GM12878 (cell line): ENCODE data around the gene IRF4. TPM values are rescaled to one million over a fixed set of nuclear protein-coding genes. Genes with fewer than 3 reads are reported as not detected.

ENCODE experiments used
- ATAC-seq: fragments of 200-7000 bp; cut with Tn5 transposase; 3 replicates; pipeline ENCODE4 v1.9.1; 2020; ENCODE audit warnings: mild to moderate bottlenecking, moderate library complexity
- BruUV-seq: library from RNA; stranded (reverse); fragments of 400-500 nt; replicated peaks from 2 replicates; lab custom pipeline; 2021; lab: Mats Ljungman, UMichigan
- CTCF ChIA-PET: fragments of 300-600 bp; sonication (Branson Sonifier 250); formaldehyde crosslinking; extraction: SDS; loops from one replicate; lab custom pipeline; 2021; ENCODE audit warnings: inconsistent platforms; lab: Yijun Ruan, JAX
- POLR2A ChIA-PET: fragments of 350-600 bp; formaldehyde crosslinking; extraction: SDS; loops from one replicate; lab custom pipeline; 2021; ENCODE audit warnings: inconsistent platforms; lab: Charles Lee
- RAD21 ChIA-PET: fragments of 300-600 bp; sonication (Branson Sonifier 250); formaldehyde crosslinking; loops from one replicate; lab custom pipeline; 2023; ENCODE audit warnings: antibody characterized with exemption; ENCODE audit not compliant: unreplicated experiment; lab: Charles Lee
- SMC1A ChIA-PET: fragments of 300-600 bp; sonication (Branson Sonifier 250); formaldehyde crosslinking; loops from one replicate; lab custom pipeline; 2023; ENCODE audit not compliant: unreplicated experiment, uncharacterized antibody; lab: Charles Lee
- DNase-seq: peaks from one replicate; pipeline ENCODE4 v3.0.0-alpha.2; 2011; ENCODE audit warnings: low read depth, low spot score
- FAIRE-seq: peaks from 3 replicates; lab custom pipeline; 2011; peaks lifted over from hg19 to GRCh38; lab: Jason Lieb, UNC
- H2AFZ ChIP-seq: 2 replicates; pipeline ENCODE4 v1.6.0; 2011; ENCODE audit warnings: low read depth, low read length, control low read depth; ENCODE audit not compliant: control insufficient read depth
- H3K27ac ChIP-seq: 2 replicates; pipeline ENCODE4 v1.5.1; 2011; ENCODE audit warnings: control low read depth; ENCODE audit not compliant: control insufficient read depth, insufficient read depth
- H3K27me3 ChIP-seq, 2 experiments: replicated peaks in 1 of 2; 2 replicates each; pipeline versions ENCODE4 v1.6.0 to v1.6.1; 2011; ENCODE audit warnings: low read length in 1 of 2; ENCODE audit not compliant: control insufficient read depth in 2 of 2, insufficient read depth in 2 of 2
- H3K36me3 ChIP-seq, 2 experiments: 2 replicates each; pipeline ENCODE4 v1.5.1; 2011; ENCODE audit warnings: low read length in 1 of 2; ENCODE audit not compliant: control insufficient read depth in 2 of 2, insufficient read depth in 2 of 2
- H3K4me1 ChIP-seq: 2 replicates; pipeline ENCODE4 v1.6.1; 2011; ENCODE audit warnings: mild to moderate bottlenecking, low read length, moderate library complexity, mixed read lengths; ENCODE audit not compliant: control insufficient read depth, insufficient read depth
- H3K4me2 ChIP-seq: 2 replicates; pipeline ENCODE4 v1.6.0; 2011; ENCODE audit warnings: control low read depth; ENCODE audit not compliant: control insufficient read depth, insufficient read depth
- H3K4me3 ChIP-seq: fragments of 200-600 bp; sonication (generic); 2 replicates; pipeline ENCODE4 v1.5.1; 2016
- H3K79me2 ChIP-seq: 2 replicates; pipeline ENCODE4 v1.6.0; 2011; ENCODE audit warnings: low read length; ENCODE audit not compliant: control insufficient read depth, insufficient read depth
- H3K9ac ChIP-seq: 2 replicates; pipeline ENCODE4 v1.8.0; 2011; ENCODE audit warnings: low read length, control low read depth, mixed read lengths; ENCODE audit not compliant: control insufficient read depth, insufficient read depth
- H3K9me3 ChIP-seq: replicated peaks from 3 replicates; pipeline ENCODE4 v1.5.1; 2011; ENCODE audit warnings: mild to moderate bottlenecking, low read length; ENCODE audit not compliant: control insufficient read depth, insufficient read depth
- H4K20me1 ChIP-seq: 2 replicates; pipeline ENCODE4 v1.6.0; 2011; ENCODE audit not compliant: control insufficient read depth, insufficient read depth
- BACH1 ChIP-seq: fragments of 450-650 bp; IDR thresholded peaks from 2 replicates; pipeline ENCODE4 v1.6.1; 2017; ENCODE audit warnings: mild to moderate bottlenecking, borderline replicate concordance
- CUX1 ChIP-seq: IDR thresholded peaks from 2 replicates; pipeline ENCODE4 v1.6.1; 2012; ENCODE audit warnings: improper control_type of control experiment, low read depth, low read length; ENCODE audit not compliant: insufficient replicate concordance
- IRF5 ChIP-seq: fragments of 450-650 bp; IDR thresholded peaks from 2 replicates; pipeline ENCODE4 v1.6.1; 2017; ENCODE audit warnings: borderline replicate concordance
- KDM1A ChIP-seq: fragments of 200-600 bp; sonication (generic); IDR thresholded peaks from 2 replicates; pipeline ENCODE4 v1.6.1; 2016; ENCODE audit warnings: borderline replicate concordance
- NR2C1 ChIP-seq: fragments of 450-650 bp; IDR thresholded peaks from 2 replicates; pipeline ENCODE4 v1.6.1; 2017; ENCODE audit warnings: antibody characterized with exemption, mild to moderate bottlenecking, moderate library complexity
- POU2F2 ChIP-seq: IDR thresholded peaks from 3 replicates; pipeline ENCODE4 v1.6.1; 2011; ENCODE audit warnings: low read depth, mild to moderate bottlenecking, low read length, borderline replicate concordance
- RBBP5 ChIP-seq: fragments of 200-600 bp; sonication (generic); conservative IDR thresholded peaks from 2 replicates; pipeline ENCODE4 v1.6.1; 2016
- RELA ChIP-seq: fragments of 450-650 bp; IDR thresholded peaks from 2 replicates; pipeline ENCODE4 v1.8.0; 2014; ENCODE audit warnings: borderline replicate concordance; ENCODE audit not compliant: partially characterized antibody
- TARDBP ChIP-seq: IDR thresholded peaks from 2 replicates; pipeline ENCODE4 v1.6.1; 2016; ENCODE audit warnings: borderline replicate concordance
- ZBED1 ChIP-seq: IDR thresholded peaks from 2 replicates; pipeline ENCODE4 v1.6.1; 2016; ENCODE audit warnings: borderline replicate concordance
- ZBTB4 ChIP-seq: fragments of 450-650 bp; formaldehyde crosslinking; IDR thresholded peaks from 2 replicates; pipeline ENCODE4 v1.4.0; 2022; ENCODE audit warnings: mild to moderate bottlenecking, moderate library complexity
- ZNF24 ChIP-seq: fragments of 450-650 bp; IDR thresholded peaks from 2 replicates; pipeline ENCODE4 v1.6.1; 2017; ENCODE audit warnings: antibody characterized with exemption, mild to moderate bottlenecking
- ZNF384 ChIP-seq: IDR thresholded peaks from 2 replicates; pipeline ENCODE4 v1.6.1; 2012; ENCODE audit warnings: low read depth, mild to moderate bottlenecking, low read length, improper control_type of control experiment, borderline replicate concordance
- WGBS: methylation state at CpG from one replicate; pipeline ENCODE4 v1.1.6; 2016; ENCODE audit warnings: low lambda C conversion rate; ENCODE audit not compliant: insufficient replicate concordance, insufficient coverage; ENCODE audit errors: missing lambda C conversion rate; 5-methylcytosine and 5-hydroxymethylcytosine counted together
- in situ Hi-C: fragments of 300-500 bp; cut with MboI; formaldehyde crosslinking; loops from 9 replicates; pipeline ENCODE4 v1.14.3; 2018; ENCODE audit warnings: mixed read lengths
- intact Hi-C: fragments of 100-400 bp; cut with micrococcal nuclease; formaldehyde crosslinking; loops from one replicate; pipeline ENCODE4 v1.14.2; 2022; ENCODE audit not compliant: unreplicated experiment
- polyA plus RNA-seq, 11 experiments: library from polyadenylated mRNA; depleted of rRNA in 4 of 11; unstranded in 6 of 11; stranded (reverse) in 5 of 11; fragments of >200 nt; fragmentation: Nextera tagmentation in 4 of 11; fragmentation: Illumina TruSeq in 1 of 11; extraction: Ambion mirVana in 4 of 11; extraction: Trizol in 1 of 11; gene quantifications; 1 replicate in 1 of 11; 2 replicates in 10 of 11; pipeline versions ENCODE4 v1.2.1 to v1.2.3, GENCODE V29; 2011 to 2016; ENCODE audit warnings: inconsistent platforms in 2 of 11, missing spikeins in 2 of 11, low read depth in 1 of 11
- total RNA-seq, 4 experiments: library from RNA; depleted of rRNA in 3 of 4; stranded (reverse); fragments of >200 nt in 3 of 4; fragmentation: Illumina TruSeq in 1 of 4; extraction: Trizol in 1 of 4; gene quantifications; 2 replicates each; pipeline versions ENCODE4 v1.2.1 to v1.2.3, GENCODE V29; 2013 to 2021

Gene IRF4
- total and polyA plus RNA-seq, 10 of the 15 experiments (the other 5 are each of a cell fraction or from before 2014, with no cell fraction given): 50.0 to 495 (median 257) TPM

GRCh38 chr6:443621-444159, 52.1 kb downstream of the IRF4 start:
- POLR2A ChIA-PET: no interaction called here
- H3K4me1 ChIP-seq: peaks cover 10% of the 10 kb centered on the region; the same call in 1 of the 2 replicates
- ATAC-seq: no peak
- no peak for FAIRE-seq
- no peaks in the 10 kb centered on the region for H4K20me1 ChIP-seq
- no peaks in the 10 kb centered on the region for H3K36me3 ChIP-seq
- H3K79me2 ChIP-seq: no peaks in the 10 kb centered on the region
- H3K27ac ChIP-seq: no peak overlapping the region
- TF ChIP-seq BACH1 (no peak), KDM1A (no peak), IRF5 (no peak), RELA (no peak), RBBP5 (no peak), ZNF384 (no peak), CUX1 (no peak), ZNF24 (no peak), ZBED1 (no peak), POU2F2 (no peak), NR2C1 (no peak), ZBTB4 (no peak), TARDBP (no peak)
- TF ChIP-seq, all 136 proteins: peak for 0
- WGBS: 65% methylated on average over 19 of the region's 19 CpGs
- Histone ChIP-seq H3K9me3 (no peaks in the 10 kb centered on the region), H2AFZ (no peak overlapping the region), H3K9ac (no peak overlapping the region), H3K27me3 (no peaks in the 10 kb centered on the region), H3K4me3 (no peak overlapping the region), H3K4me2 (no peak overlapping the region)
- RAD21 ChIA-PET: no interaction called here
- CTCF ChIA-PET: no interaction called here
- intact Hi-C loops: no loop called here
- no peak for DNase-seq
- SMC1A ChIA-PET: no interaction called here
- BruUV-seq: no TSS peak
- in situ Hi-C loops: no loop called here
